ENCODE results near the gene IQGAP1.
A peak's percentile ranks its signal among the peaks of the same experiment; 100 is the strongest.
"Not testable (repeated sequence)": the region's sequence is repeated elsewhere in the genome, so short reads cannot be mapped to it uniquely, and the experiment has no call there.

The IQGAP1 gene

DNA sequence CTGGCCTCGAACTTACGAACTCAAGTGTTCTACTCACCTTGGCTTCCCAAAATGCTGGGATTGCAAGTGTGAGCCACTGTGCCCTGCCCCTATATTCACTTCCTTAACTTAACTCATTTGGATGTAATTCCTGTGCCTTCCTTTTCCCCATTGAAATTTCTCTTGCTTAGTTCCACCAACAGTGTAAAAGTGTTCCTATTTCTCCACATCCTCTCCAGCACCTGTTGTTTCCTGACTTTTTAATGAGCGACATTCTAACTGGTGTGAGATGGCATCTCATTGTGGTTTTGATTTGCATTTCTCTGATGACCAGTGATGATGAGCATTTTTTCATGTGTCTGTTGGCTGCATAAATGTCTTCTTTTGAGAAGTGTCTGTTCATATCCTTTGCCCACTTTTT is 21.5 kb downstream of the IQGAP1 start:
- FAIRE-seq, result not testable (repeated sequence)

DNA sequence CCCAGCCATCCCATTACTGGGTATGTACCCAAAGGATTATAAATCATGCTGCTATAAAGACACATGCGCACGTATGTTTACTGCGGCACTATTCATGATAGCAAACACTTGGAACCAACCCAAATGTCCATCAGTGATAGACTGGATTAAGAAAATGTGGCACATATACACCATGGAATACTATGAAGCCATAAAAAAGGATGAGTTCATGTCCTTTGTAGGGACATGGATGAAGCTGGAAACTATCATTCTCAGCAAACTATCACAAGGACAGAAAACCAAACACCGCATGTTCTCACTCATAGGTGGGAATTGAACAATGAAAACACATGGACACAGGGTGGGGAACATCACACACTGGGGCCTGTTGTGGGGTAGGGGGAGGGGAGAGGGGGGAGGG is 22.3 kb downstream of the IQGAP1 start:
- not testable (repeated sequence) for FAIRE-seq; DNase-seq (ENCODE audit: insufficient read length, low spot score)

More for the DNA sequence above, 21.5 kb downstream of the IQGAP1 start:
- not testable (repeated sequence) for DNase-seq (ENCODE audit: insufficient read length, low spot score)

DNA sequence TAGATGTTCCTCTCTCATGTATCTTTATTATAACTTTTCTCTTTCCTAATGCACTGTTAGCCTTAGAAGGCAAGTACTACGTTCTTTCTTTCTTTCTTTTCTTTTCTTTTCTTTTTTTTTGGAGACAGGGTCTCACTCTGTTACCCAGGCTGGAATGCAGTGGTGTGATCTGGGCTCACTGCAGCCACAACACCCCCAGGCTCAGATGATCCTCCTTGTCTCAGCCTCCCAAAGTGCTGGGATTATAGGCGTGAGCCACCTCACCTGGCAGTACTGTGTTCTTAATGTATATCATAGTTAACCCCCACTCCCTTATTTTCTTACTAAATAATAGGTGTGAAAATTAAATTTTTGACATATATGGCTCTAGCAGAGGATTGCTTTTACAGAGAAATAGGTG is 23.1 kb downstream of the IQGAP1 start:
- no peak for DNase-seq (ENCODE audit: insufficient read length, low spot score)
- FAIRE-seq, result no peak

DNA sequence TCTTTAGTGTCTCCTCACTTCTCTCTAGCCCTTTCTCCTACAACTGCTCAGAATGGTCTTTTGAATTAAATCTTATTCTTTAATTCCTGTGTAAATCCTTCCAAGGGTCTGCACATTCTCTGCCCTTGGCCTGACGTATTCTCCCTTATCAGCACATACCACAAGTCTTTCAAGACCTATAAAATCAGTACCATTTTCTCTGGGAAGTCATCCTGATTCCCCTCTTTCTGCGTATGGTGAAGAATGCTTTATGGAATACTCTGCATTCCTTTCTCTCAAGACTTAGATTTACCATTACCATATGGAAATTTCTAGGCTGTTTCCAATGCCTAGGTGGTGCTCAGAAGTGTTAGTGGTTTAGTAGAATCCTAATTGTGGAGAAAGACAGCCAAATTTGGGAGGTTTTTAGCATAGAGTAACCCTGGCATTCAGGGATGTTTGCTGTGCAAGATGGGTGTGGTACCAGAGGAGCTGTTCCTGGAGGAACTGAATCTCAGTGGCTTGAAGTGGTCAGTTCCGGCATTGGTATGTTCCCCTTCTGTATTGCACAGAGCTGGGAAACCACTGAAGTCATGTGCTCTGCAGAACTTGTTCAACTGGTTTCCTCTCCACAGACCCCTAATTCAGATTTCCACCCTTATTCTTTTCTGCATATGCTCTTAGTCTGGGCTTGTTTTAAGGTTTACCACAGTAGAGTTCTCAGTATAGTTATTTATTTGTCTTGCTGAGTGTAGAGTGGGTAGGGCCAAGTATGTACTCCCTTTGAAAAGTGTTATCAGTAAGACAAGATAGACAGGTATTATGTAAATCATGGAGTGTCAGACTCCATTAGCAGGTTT is 24.5 kb downstream of the IQGAP1 start:
- FAIRE-seq, result no peak
- DNase-seq (ENCODE audit: insufficient read length, low spot score), result no peak

DNA sequence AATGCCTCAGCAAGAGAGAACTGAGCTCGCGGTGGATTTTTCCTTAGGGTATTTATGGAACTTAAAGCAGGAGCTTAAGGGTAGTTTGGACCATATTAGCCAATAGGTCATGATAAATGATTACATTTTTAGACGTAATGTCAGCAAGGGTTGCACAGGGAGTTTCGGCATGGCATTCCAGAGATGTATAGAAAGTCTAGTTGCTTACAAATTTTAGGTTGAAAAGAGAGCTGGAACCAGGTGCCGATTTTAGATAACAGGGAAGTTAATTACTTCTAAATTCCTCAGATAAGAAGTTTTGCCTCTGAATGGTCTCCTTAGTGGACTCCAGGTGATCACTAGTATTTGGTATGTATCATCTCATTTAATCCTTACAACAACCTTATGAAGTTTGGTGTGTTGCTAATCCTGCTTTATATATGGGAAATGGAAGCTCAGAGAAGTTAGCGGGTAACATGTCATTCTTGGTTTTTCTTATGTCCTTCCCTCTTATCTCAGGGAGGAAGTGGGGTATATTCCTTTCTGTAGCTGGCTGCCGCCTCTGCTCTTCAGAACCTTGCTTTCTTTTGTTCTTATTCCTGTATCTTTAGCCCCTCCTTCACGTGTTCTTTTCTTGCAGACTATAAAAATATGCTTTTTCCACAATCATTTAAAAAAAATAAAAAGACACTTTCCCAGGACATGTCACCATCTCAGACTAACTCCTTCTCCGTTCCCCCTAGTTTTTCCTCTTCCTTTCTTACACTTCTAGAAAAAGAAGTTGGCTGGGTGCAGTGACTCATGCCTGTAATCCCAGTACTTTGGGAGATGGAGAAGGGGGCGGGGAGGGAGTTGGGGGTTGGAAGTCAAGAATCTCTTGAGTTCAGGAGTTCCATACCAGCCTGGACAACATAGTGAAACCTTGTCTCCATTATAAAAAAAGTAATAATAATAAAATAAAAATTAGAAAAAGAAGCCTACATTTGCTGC is 25.7 kb downstream of the IQGAP1 start:
- FAIRE-seq (no peak), DNase-seq (ENCODE audit: insufficient read length, low spot score) (no peak)

DNA sequence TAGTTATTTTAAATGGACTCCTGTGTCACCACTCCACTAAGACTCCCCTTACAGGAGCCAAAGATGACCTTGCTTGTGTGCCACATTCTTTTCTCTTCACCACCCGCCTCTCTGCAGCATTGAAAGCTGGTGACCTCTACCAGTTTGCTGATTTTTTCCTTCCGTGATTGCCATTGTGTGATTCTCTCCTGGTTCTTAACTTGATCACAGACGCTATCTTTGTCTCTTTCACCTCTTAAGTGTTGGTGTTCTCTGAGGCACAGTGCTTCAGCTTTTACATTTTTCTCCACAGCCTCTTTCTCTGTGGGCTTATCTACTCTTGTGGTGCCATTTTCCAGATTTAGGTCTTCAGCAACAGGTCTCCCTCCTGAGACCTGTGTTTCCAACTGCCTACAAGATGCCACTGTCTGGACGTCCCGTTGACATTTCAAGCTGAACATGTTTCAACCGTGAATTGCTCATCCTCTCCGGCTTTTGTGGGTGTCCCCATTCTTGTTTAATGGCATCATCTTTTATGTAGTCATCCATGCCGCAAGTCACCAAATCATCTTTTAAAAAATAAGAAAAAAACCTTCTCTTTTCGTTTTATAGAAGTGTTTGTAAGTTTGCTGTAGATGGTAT is 26.5 kb downstream of the IQGAP1 start:
- FAIRE-seq, result no peak

DNA sequence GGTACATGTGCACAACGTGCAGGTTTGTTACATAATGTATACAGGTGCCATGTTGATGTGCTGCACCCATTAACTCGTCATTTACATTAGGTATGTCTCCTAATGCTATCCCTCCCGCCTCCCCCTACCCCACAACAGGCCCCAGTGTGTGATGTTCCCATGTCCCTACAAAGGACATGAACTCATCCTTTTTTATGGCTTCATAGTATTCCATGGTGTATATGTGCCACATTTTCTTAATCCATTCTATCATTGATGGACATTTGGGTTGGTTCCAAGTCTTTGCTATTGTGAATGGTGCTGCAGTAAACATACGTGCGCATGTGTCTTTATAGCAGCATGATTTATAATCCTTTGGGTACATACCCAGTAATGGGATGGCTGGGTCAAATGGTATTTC is 28.0 kb downstream of the IQGAP1 start:
- not testable (repeated sequence) for DNase-seq (ENCODE audit: insufficient read length, low spot score); FAIRE-seq

More for the DNA sequence above, 26.5 kb downstream of the IQGAP1 start:
- no peak for DNase-seq (ENCODE audit: insufficient read length, low spot score)

DNA sequence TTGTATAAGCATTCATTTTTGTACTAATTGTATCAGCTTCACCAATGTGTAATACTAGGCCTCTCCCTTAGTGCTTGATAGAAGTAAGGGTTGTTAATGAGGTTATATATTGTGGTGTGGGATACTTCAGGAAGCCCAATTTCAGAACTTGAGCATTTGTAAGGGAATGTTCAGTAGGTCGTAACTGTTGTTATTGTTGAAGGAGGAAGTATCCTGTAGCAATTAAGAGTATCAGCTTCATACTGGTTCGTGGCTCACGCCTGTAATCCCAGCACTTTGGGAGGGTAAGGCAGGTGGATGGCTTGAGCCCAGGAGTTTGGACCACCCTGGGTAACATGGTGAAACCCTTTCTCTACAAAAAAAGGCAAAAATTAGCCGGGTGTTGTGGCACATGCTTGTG is 30.6 kb downstream of the IQGAP1 start:
- FAIRE-seq, result no peak
- no peak for DNase-seq (ENCODE audit: insufficient read length, low spot score)

DNA sequence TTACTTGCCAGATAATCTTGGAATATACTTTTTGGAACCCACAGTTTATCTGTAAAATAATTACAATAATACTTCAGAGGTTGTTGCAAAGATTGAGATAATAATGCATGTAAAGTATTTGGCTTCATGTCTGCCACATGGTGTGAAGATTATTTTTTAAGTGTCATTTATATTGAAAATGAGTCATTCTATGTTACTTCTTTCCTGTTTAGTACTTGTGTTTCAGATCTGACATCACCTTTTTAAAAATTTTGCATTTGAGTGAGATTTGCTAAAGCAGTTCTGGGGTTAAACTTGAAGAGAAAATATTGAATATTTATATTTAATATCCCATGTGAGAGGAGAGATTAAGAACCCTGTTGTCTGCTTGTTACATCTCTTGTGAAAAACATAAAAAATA is 31.2 kb downstream of the IQGAP1 start:
- no peak for FAIRE-seq
- no peak for DNase-seq (ENCODE audit: insufficient read length, low spot score)

DNA sequence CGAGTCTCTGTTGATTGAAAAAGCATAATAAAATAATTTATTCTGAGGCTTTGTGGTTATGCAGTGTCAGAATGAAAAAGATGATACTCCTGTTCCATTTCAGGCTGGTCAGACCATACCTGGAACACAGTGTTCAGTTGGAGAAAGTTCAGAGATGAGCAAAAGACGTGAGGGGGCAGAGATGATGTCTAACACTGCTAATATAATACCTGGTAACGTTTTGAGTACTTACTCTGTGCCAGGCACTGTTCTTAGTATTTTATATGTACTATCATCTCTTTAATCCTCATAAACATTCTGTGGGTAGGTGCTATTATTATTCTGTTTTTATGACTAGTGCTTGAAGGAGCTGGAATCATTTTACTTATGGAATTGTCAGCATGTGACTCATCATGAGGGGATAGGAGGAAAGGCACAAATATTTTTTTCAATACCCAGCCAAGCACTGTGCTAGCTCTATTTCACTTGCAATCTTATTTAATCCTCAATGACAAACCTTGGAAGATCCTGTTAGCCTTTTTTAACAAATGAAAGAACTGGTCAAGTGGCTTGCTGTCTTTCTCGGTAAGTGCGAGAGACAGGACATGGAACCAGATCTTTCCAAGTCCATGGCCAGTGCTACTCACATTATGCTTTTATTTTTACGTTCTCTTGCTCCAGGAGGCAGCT is 31.8 kb downstream of the IQGAP1 start:
- FAIRE-seq (no peak), DNase-seq (ENCODE audit: insufficient read length, low spot score) (peak; percentile 72)

DNA sequence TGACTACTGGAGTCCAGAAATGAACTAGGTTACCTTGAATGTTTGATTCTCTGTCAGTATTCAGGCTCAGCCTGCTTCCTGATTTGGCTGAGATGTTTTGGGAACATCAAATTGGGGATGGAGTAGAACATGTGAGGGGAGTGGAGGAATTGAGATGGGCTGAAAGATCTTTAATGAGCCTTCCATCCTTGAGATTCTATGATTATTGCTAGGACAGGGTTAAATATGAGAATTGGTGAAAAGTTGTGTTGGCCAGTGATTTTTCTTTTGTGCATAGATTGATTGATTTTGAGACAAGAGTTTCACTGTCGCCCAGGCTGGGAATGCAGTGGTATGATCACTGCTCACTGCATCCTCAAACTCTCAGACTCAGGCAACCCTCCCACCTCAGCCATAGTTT is 32.4 kb downstream of the IQGAP1 start:
- no peak for FAIRE-seq
- no peak for DNase-seq (ENCODE audit: insufficient read length, low spot score)

DNA sequence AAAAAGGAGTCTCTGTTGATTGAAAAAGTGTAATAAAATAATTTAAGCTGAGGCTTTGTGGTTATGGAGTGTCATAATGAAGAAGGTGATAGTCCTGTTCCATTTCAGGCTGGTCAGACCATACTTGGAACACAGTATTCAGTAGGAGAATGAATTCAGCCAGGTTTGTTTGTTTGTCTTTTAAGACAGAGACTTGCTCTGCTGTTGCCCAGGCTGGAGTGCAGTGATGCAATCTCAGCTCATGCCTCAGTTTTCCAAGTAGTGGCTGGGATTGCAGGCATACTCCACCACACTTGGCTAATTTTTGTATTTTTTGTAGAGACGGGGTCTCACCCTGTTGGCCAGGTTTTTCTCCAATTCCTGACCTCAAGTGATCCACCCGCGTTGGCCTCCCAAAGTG is 33.5 kb downstream of the IQGAP1 start:
- DNase-seq (ENCODE audit: insufficient read length, low spot score), result no peak
- no peak for FAIRE-seq

DNA sequence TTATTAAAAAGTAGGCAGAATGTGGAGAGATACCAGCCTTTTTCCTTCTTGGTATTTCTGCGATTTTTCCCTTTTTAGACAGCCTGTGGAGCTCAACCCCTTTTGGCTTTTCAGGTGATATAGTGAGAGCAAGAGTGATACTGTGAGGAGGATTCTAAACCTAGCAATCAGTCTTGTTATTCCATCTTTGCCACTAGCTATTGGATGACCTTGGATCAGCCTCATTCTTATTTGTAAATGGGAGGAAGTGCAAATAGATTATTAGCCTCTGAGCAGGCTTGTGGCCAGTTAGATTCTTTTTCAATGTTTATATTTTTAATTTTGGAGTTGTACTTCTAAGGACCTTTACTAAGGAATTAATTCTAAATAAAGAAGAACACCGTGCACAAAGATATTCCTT is 34.0 kb downstream of the IQGAP1 start:
- DNase-seq (ENCODE audit: insufficient read length, low spot score), result no peak
- FAIRE-seq, result no peak

DNA sequence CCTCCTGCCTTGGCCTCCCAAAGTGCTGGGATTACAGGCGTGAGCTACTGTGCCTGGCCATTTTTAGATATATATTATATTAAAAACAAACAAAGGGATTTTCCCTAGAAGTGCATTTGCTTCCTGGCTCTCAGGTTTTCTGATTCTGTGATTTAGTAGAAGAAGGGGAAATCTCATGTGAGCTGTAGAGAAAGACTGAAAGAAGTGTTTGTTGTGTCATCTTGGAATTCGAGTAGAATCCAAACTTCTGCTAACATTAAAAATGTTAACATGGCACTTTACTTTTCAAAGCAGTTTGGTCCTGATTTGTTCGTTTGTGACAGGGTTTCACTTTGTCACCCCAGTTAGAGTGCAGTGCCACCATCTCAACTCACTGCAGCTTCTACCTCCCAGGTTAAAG is 34.9 kb downstream of the IQGAP1 start:
- no peak for FAIRE-seq
- DNase-seq (ENCODE audit: insufficient read length, low spot score), result no peak

DNA sequence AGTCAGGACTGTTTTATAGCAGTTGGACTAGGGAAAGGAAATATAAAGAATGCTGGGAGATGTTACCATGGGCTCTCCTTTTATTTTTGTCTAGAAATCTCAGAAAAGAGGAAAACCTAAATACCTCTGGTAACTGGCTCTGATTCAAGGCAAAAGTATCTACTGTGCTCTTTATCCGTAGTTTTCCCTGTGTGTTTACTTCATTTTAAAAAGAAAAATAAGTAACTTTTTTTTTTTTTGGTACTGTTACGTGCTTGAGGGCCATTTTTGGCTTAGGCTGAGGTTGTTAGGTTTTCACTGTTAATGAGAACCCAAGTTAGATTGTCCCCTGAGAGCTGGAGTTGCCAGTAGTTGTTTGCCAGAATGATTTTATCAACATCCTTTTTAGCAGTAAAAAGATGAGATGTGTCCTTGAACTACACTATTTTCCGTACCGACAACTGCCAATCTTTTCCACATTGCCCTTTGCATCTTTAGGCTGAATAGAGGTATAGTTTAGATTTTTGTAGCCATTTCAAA is 35.8 kb downstream of the IQGAP1 start:
- no peak for DNase-seq (ENCODE audit: insufficient read length, low spot score)

DNA sequence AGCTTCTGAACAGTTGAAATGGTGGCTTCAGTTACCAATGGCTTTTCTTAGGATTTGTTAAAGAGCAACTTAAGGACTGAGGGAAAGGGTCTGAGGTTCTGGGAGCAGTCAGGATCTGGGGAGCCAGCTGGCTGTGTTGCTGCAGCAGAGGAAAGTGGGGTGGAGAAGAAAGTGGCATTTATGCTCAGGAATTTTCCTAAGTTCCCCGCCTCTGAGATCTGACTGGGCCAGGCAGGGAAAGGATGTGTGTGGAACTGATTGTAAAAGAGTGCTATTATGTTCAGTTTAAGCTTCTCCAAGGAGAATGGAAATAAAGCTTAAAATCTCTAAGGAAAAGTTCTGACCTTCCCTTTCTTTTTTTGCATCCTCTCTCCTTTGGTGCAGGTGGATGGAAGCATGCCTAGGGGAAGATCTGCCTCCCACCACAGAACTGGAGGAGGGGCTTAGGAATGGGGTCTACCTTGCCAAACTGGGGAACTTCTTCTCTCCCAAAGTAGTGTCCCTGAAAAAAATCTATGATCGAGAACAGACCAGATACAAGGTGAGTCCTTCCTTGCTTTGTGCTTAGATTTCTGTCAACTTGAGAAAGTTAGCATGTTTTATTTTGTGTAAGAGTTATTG is 37.8 kb downstream of the IQGAP1 start:
- FAIRE-seq, result no peak
- DNase-seq (ENCODE audit: insufficient read length, low spot score), result no peak

More for the DNA sequence above, 35.8 kb downstream of the IQGAP1 start:
- no peak for FAIRE-seq

DNA sequence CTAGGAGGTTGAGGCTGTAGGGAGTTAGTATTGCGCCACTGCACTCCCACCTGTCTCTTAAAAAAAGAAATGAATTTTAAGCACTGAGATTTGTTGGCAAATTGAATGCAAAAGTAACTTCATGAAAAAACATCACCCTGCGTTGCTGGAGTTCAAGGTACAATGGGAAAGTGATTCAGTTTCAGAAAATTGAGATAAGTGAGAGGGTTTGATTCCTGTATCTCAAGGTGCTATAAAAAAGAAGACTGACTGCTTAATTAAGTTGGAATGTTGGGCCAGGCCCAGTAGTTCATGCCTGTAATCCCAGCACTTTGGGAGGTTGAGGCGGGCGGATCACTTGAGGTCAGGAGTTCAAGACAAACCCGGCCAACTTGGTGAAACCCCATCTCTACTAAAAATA is 39.1 kb downstream of the IQGAP1 start:
- no peak for DNase-seq (ENCODE audit: insufficient read length, low spot score)
- no peak for FAIRE-seq

DNA sequence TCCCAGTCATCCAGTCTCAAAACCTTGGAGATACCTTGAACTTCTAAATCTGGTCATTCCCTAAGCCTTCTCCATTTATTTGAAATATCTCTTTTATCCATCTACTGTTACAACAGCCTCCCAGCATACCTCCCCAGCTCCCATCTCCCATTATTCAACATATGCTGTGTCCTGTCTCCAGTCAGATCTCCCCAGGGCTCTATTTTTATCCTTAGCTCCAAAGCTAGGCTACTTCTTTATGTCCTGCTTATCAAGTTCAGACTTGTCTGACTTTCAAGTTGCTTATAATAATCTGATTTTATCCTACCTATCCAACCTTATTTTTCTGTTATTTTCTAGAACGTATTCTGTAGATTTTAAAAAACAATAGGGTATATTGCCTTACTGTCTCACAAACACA is 44.2 kb downstream of the IQGAP1 start:
- FAIRE-seq (no peak), DNase-seq (ENCODE audit: insufficient read length, low spot score) (no peak)

DNA sequence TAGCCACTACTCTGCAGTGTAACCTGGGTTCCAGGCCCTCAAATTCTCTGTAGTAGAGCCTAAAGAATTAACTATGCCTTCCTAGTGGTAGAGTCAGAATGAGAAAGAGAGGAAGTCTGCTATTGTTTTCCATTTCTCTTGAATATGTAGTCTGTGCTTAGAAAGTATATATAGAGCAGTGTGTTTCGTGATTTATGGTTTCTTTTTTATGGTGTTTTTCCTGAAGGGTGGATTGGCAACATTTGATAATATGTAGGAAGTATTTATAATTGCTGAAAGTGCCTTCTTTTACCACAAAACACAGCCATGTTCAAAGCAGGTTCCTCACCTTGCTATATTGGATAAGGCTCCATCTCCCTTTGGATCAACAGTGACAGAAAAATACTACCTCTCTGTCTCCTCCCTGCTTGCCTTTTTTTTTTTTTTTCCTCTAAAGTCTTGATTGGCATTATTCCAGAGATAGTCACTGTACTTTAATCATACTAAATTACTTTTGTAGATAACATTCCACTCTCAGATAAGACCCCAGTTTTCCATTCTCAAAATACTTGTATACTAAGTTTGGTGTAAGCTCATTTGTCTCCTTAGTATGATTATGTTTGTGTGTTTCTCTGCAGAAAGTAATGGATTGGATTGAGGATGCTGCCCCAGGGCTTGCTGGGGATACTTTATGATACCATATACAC is 47.8 kb downstream of the IQGAP1 start:
- DNase-seq (ENCODE audit: insufficient read length, low spot score) (no peak), FAIRE-seq (no peak)
